Choroid plexus epithelial cell (primary cell): Measurements from ENCODE around the gene NAGS.

Experiments used
- DNase-seq: peaks from one replicate; pipeline ENCODE4 v3.0.0-alpha.2; 2010; ENCODE audit warnings: low read depth
- H3K4me3 ChIP-seq: 2 replicates; pipeline ENCODE4 v1.5.1; 2011; ENCODE audit warnings: low read depth, mild to moderate bottlenecking, control low read depth, low read length, moderate library complexity
- TF ChIP-seq, protein P1 (sequence below): conservative IDR thresholded peaks from 2 replicates; pipeline ENCODE4 v1.5.1; 2011; ENCODE audit warnings: low read depth, mild to moderate bottlenecking, control low read depth, inconsistent platforms, low read length, moderate library complexity

Gene NAGS

DNA sequence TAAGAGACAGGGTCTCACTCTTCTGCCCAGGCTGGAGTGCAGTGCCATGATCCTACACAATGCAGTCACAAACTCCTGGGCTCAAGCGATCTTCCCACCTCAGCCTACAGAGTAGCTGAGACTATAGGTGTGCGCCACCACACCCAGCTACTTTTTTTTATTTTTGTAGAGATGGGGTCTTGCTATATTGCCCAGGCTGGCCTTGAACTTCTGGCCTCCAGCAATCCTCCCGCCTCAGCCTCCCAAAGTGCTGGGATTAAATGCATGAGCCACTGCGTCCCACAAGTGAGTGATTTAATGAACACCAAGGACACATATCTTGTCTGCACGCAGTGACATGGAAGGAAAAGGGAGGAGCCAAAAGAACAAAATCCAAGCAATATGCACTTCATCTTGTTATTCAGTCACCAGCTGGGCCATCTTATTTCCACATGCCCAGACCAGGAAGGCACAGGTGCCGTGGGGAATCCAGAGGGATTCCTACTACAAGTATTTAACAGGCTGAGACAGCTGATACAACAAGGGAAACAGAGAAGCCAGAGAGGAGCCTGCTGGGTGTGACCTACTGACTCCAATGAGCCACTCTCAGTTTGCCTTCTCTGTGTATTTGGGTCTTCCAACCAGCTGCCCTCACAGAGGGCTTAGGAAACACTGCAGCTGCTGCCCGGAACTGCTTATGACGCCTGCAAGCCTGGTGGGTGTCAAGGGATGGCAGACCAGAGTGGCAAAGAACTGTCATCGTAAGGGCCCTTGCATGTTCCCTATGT is 45.1 kb downstream of the NAGS start:
- DNase-seq: no peak
- H3K4me3 ChIP-seq: no peak overlapping the region
- TF ChIP-seq, protein P1, sequence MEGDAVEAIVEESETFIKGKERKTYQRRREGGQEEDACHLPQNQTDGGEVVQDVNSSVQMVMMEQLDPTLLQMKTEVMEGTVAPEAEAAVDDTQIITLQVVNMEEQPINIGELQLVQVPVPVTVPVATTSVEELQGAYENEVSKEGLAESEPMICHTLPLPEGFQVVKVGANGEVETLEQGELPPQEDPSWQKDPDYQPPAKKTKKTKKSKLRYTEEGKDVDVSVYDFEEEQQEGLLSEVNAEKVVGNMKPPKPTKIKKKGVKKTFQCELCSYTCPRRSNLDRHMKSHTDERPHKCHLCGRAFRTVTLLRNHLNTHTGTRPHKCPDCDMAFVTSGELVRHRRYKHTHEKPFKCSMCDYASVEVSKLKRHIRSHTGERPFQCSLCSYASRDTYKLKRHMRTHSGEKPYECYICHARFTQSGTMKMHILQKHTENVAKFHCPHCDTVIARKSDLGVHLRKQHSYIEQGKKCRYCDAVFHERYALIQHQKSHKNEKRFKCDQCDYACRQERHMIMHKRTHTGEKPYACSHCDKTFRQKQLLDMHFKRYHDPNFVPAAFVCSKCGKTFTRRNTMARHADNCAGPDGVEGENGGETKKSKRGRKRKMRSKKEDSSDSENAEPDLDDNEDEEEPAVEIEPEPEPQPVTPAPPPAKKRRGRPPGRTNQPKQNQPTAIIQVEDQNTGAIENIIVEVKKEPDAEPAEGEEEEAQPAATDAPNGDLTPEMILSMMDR: no peak

DNA sequence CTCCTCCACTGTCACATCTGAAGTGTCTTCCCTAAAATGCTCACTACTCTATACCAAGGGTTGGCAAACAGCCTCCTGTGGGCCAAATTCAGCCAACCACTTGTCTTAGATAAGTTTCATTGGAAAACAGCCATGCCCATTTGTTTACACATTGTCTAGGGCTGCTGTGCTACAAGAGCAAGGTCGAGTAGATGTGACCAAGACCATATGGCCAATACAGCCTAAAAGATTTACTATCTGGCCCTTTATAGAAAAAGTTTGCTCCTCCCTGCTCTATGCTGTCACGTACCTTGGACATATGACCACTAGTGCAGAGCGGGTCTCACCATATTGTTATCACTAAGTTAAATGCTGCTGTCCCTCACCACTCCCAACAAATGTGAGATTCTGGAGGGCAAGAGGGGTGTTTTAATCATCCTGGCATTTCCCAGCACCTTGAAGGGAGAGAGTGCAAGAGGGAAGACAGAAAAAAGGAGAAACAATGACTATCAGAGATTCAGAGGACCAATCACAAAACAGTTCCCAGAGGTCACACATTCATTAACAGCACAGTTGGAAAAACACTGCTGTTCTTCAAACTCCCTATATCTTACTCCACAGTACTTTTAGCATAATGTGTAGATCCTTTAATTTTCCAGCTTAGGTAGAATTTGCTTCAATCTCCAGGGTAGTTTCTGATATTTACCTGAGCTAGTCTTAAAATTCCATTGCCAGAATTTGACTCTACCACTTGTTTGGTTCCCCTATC is 48.9 kb downstream of the NAGS start:
- TF ChIP-seq, protein P1: no peak
- H3K4me3 ChIP-seq: no peak overlapping the region
- DNase-seq: no peak
